Endothelial cell (in vitro differentiated cells): ENCODE results near the gene GABBR2. TPM values are rescaled to one million over a fixed set of nuclear protein-coding genes. Genes with fewer than 3 reads are reported as not detected.

Source experiments
- DNase-seq: peaks from one replicate; pipeline ENCODE4 v3.0.0; 2021; ENCODE audit warnings: low spot score
- H3K27ac Mint-ChIP-seq: one replicate; pipeline ENCODE4 v1.8.0; 2021; ENCODE audit warnings: mixed read lengths, inconsistent platforms; ENCODE audit not compliant: unreplicated experiment
- H3K27me3 Mint-ChIP-seq: one replicate; pipeline ENCODE4 v1.8.0; 2021; ENCODE audit warnings: mild to moderate bottlenecking, moderate library complexity, mixed read lengths, inconsistent platforms; ENCODE audit not compliant: unreplicated experiment
- H3K36me3 Mint-ChIP-seq: one replicate; pipeline ENCODE4 v1.8.0; 2021; ENCODE audit warnings: mild to moderate bottlenecking, low read depth, mixed read lengths, inconsistent platforms; ENCODE audit not compliant: unreplicated experiment
- H3K4me1 Mint-ChIP-seq: one replicate; pipeline ENCODE4 v1.8.0; 2021; ENCODE audit warnings: mild to moderate bottlenecking, mixed read lengths, inconsistent platforms; ENCODE audit not compliant: unreplicated experiment
- H3K4me3 Mint-ChIP-seq: one replicate; pipeline ENCODE4 v1.8.0; 2021; ENCODE audit warnings: mild to moderate bottlenecking, mixed read lengths, inconsistent platforms; ENCODE audit not compliant: unreplicated experiment
- H3K9me3 Mint-ChIP-seq: one replicate; pipeline ENCODE4 v1.8.0; 2021; ENCODE audit warnings: mixed read lengths, inconsistent platforms; ENCODE audit not compliant: unreplicated experiment
- CTCF ChIP-seq: fragments of 200-600 bp; sonication (generic); IDR thresholded peaks from one replicate; pipeline ENCODE4 v1.5.0; 2021; ENCODE audit warnings: antibody characterized with exemption; ENCODE audit not compliant: unreplicated experiment
- total RNA-seq: library from RNA; stranded (reverse); fragmentation: NEBNext Ultra II Directional; extraction: Animal tissue kit (Norgen Biotek cat#: 25700); gene quantifications from one replicate; pipeline ENCODE4 v1.2.1, GENCODE V29; 2021; ENCODE audit not compliant: unreplicated experiment

GABBR2 gene
- total RNA-seq, 1 donor from 2014 or later: 0.46 TPM

GRCh38 chr9:98673681-98674080 is 35.1 kb downstream of the GABBR2 start:
- Mint-ChIP-seq H3K27me3 (no peaks in the 10 kb centered on the region), H3K9me3 (no peaks in the 10 kb centered on the region), H3K4me3 (no peak overlapping the region), H3K4me1 (peaks cover 4% of the 10 kb centered on the region), H3K36me3 (no peaks in the 10 kb centered on the region), H3K27ac (no peak overlapping the region)
- TF ChIP-seq CTCF: no peak
- DNase-seq: no peak

- Mint-ChIP-seq H3K27me3 (peaks cover 2% of the 10 kb centered on the region), H3K4me3 (no peak overlapping the region), H3K4me1 (peaks cover 4% of the 10 kb centered on the region), H3K9me3 (no peaks in the 10 kb centered on the region), H3K27ac (no peak overlapping the region), H3K36me3 (no peaks in the 10 kb centered on the region)
- no peak for TF ChIP-seq CTCF
- DNase-seq: no peak
These were observed 41.6 kb downstream of the GABBR2 start for GRCh38 chr9:98667005-98667640.

GRCh38 chr9:98665501-98665900 is 43.2 kb downstream of the GABBR2 start:
- H3K9me3 Mint-ChIP-seq: no peaks in the 10 kb centered on the region
- no peak overlapping the region for H3K27ac Mint-ChIP-seq
- H3K4me3 Mint-ChIP-seq: no peak overlapping the region
- no peaks in the 10 kb centered on the region for H3K36me3 Mint-ChIP-seq
- H3K27me3 Mint-ChIP-seq: peaks cover 2% of the 10 kb centered on the region
- no peak for TF ChIP-seq CTCF
- DNase-seq: no peak
- H3K4me1 Mint-ChIP-seq: peaks cover 3% of the 10 kb centered on the region

GRCh38 chr9:98660541-98660940 is 48.2 kb downstream of the GABBR2 start:
- no peaks in the 10 kb centered on the region for H3K4me1 Mint-ChIP-seq
- TF ChIP-seq CTCF: no peak
- H3K27me3 Mint-ChIP-seq: peaks cover 1% of the 10 kb centered on the region
- no peak for DNase-seq
- H3K4me3 Mint-ChIP-seq: no peak overlapping the region
- no peaks in the 10 kb centered on the region for H3K36me3 Mint-ChIP-seq
- H3K27ac Mint-ChIP-seq: no peak overlapping the region
- H3K9me3 Mint-ChIP-seq: no peaks in the 10 kb centered on the region

- Mint-ChIP-seq H3K9me3 (no peaks in the 10 kb centered on the region), H3K4me1 (no peaks in the 10 kb centered on the region), H3K4me3 (no peak overlapping the region), H3K27ac (no peak overlapping the region), H3K36me3 (no peaks in the 10 kb centered on the region), H3K27me3 (peaks cover 1% of the 10 kb centered on the region)
- no peak for DNase-seq
- TF ChIP-seq CTCF: no peak
These were observed 49.8 kb downstream of the GABBR2 start for GRCh38 chr9:98658951-98659351.
